ENCODE results near the gene SDR42E2. TPM values are rescaled to one million over a fixed set of nuclear protein-coding genes. Genes with fewer than 3 reads are reported as not detected.

The SDR42E2 gene
- total and polyA plus RNA-seq, 10 of the 15 experiments (the other 5 are each of a cell fraction or from before 2014, with no cell fraction given): 0.01 to 0.09 (median 0.08) TPM; not detected in 4

GRCh38 chr16:22239131-22239805 is 77.0 kb downstream of the SDR42E2 start (continued):
- TF ChIP-seq RCOR1 (conservative IDR thresholded peaks at IDR 0.05; ENCODE audit: low read depth, low read length) (no peak), POLR2A (IDR thresholded peaks at IDR 0.05; ENCODE audit: low read depth, low read length) (no peak), TARDBP (IDR thresholded peaks at IDR 0.05; ENCODE audit: borderline replicate concordance) (no peak), EED (IDR thresholded peaks at IDR 0.05; ENCODE audit: low read depth) (no peak), FOS (IDR thresholded peaks at IDR 0.05; ENCODE audit: borderline replicate concordance, extremely low read depth, insufficient read length) (no peak), REST (IDR thresholded peaks at IDR 0.05; ENCODE audit: low read depth, low read length) (no peak), CHD4 (IDR thresholded peaks at IDR 0.05) (no peak), SREBF1 (IDR thresholded peaks at IDR 0.05; ENCODE audit: low read length) (no peak), TCF3 (IDR thresholded peaks at IDR 0.05; ENCODE audit: borderline replicate concordance, insufficient read depth, low read depth, low read length) (no peak), ZSCAN29 (IDR thresholded peaks at IDR 0.05) (no peak), HDGF (IDR thresholded peaks at IDR 0.05) (no peak), SPI1 (IDR thresholded peaks at IDR 0.05; ENCODE audit: borderline replicate concordance, insufficient read depth, low read depth, low read length) (no peak)

Data from GM12878 (cell line).